ENCODE data around the gene GADL1. TPM values are rescaled to one million over a fixed set of nuclear protein-coding genes. Genes with fewer than 3 reads are reported as not detected.

GADL1 gene
- total RNA-seq, 2 donors from 2014 or later, result not detected

GRCh38 chr3:30729936-30730335, 164.5 kb downstream of the GADL1 start:
- peaks cover under 1 to 6% of the 10 kb centered on the region in 2 donors for H3K36me3 Mint-ChIP-seq

GRCh38 chr3:30729512-30729911, 164.9 kb downstream of the GADL1 start:
- no peak overlapping the region for H3K27ac Mint-ChIP-seq
- peaks cover 0 to 6% of the 10 kb centered on the region in 2 donors for H3K36me3 Mint-ChIP-seq
- H3K9me3 Mint-ChIP-seq, result peaks cover 6 to 11% of the 10 kb centered on the region in 2 donors
- DNase-seq (ENCODE audit: low spot score in 2 of 2) (no peak), ATAC-seq (peak in 1 of 2 donors; percentile 18)

More at GRCh38 chr3:30729936-30730335, 164.5 kb downstream of the GADL1 start:
- no peak overlapping the region for H3K27ac Mint-ChIP-seq
- no peak for ATAC-seq
- H3K9me3 Mint-ChIP-seq, result peaks cover 6 to 8% of the 10 kb centered on the region in 2 donors
- DNase-seq (ENCODE audit: low spot score in 2 of 2), result no peak

- Mint-ChIP-seq H3K36me3 (peaks cover 0 to 6% of the 10 kb centered on the region in 2 donors), H3K27ac (no peak overlapping the region), H3K9me3 (peaks cover 6 to 12% of the 10 kb centered on the region in 2 donors)
- ATAC-seq (no peak), DNase-seq (ENCODE audit: low spot score in 2 of 2) (no peak)
These were observed 166.3 kb downstream of the GADL1 start for GRCh38 chr3:30728143-30728542.

GRCh38 chr3:30724863-30725262, 169.6 kb downstream of the GADL1 start:
- H3K9me3 Mint-ChIP-seq, result peaks cover 6 to 18% of the 10 kb centered on the region in 2 donors
- DNase-seq (ENCODE audit: low spot score in 2 of 2), result no peak
- no peak for ATAC-seq
- peaks cover 0 to 6% of the 10 kb centered on the region in 2 donors for H3K36me3 Mint-ChIP-seq
- no peak overlapping the region for H3K27ac Mint-ChIP-seq

GRCh38 chr3:30723211-30723610, 171.2 kb downstream of the GADL1 start:
- Mint-ChIP-seq H3K27ac (no peak overlapping the region), H3K9me3 (peaks cover 6 to 18% of the 10 kb centered on the region in 2 donors), H3K36me3 (peaks cover 0 to 6% of the 10 kb centered on the region in 2 donors)
- DNase-seq (ENCODE audit: low spot score in 2 of 2) (no peak), ATAC-seq (no peak)

- Mint-ChIP-seq H3K27ac (no peak overlapping the region), H3K36me3 (peaks cover 0 to 6% of the 10 kb centered on the region in 2 donors), H3K9me3 (peaks cover 6 to 18% of the 10 kb centered on the region in 2 donors)
- DNase-seq (ENCODE audit: low spot score in 2 of 2), result no peak
- ATAC-seq, result no peak
These were observed 173.2 kb downstream of the GADL1 start for GRCh38 chr3:30721314-30721634.

GRCh38 chr3:30720586-30721313, 173.7 kb downstream of the GADL1 start:
- Mint-ChIP-seq H3K9me3 (peaks cover 6 to 18% of the 10 kb centered on the region in 2 donors), H3K36me3 (peaks cover 0 to 6% of the 10 kb centered on the region in 2 donors), H3K27ac (no peak overlapping the region)
- no peak for ATAC-seq
- no peak for DNase-seq (ENCODE audit: low spot score in 2 of 2)

- H3K27ac Mint-ChIP-seq, result no peak overlapping the region
- peaks cover 0 to 3% of the 10 kb centered on the region in 2 donors for H3K36me3 Mint-ChIP-seq
- no peak for DNase-seq (ENCODE audit: low spot score in 2 of 2)
- H3K9me3 Mint-ChIP-seq, result peaks cover 0 to 7% of the 10 kb centered on the region in 2 donors
- ATAC-seq, result no peak
These were observed 174.9 kb downstream of the GADL1 start for GRCh38 chr3:30719536-30719935.

- peaks cover 0 to 5% of the 10 kb centered on the region in 2 donors for H3K36me3 Mint-ChIP-seq
- no peak for ATAC-seq
- no peaks in the 10 kb centered on the region for H3K9me3 Mint-ChIP-seq
- H3K27ac Mint-ChIP-seq, result no peak overlapping the region
- DNase-seq (ENCODE audit: low spot score in 2 of 2), result no peak
These were observed 180.5 kb downstream of the GADL1 start for GRCh38 chr3:30713885-30714503.

GRCh38 chr3:30712991-30713390, 181.5 kb downstream of the GADL1 start:
- no peak overlapping the region for H3K27ac Mint-ChIP-seq
- H3K36me3 Mint-ChIP-seq, result peaks cover 0 to 5% of the 10 kb centered on the region in 2 donors
- DNase-seq (ENCODE audit: low spot score in 2 of 2) (no peak), ATAC-seq (no peak)
- H3K9me3 Mint-ChIP-seq, result peaks cover 0 to 4% of the 10 kb centered on the region in 2 donors

GRCh38 chr3:30711867-30712266, 182.6 kb downstream of the GADL1 start:
- peaks cover 4 to 8% of the 10 kb centered on the region in 2 donors for H3K9me3 Mint-ChIP-seq
- DNase-seq (ENCODE audit: low spot score in 2 of 2) (no peak), ATAC-seq (no peak)
- no peak overlapping the region for H3K27ac Mint-ChIP-seq
- peaks cover 5 to 10% of the 10 kb centered on the region in 2 donors for H3K36me3 Mint-ChIP-seq

GRCh38 chr3:30711151-30711550, 183.3 kb downstream of the GADL1 start:
- ATAC-seq (no peak), DNase-seq (ENCODE audit: low spot score in 2 of 2) (no peak)
- peaks cover 8% of the 10 kb centered on the region in 2 donors for H3K9me3 Mint-ChIP-seq
- no peak overlapping the region for H3K27ac Mint-ChIP-seq
- H3K36me3 Mint-ChIP-seq, result peaks cover 6 to 16% of the 10 kb centered on the region in 2 donors

- Mint-ChIP-seq H3K9me3 (peaks cover 8 to 11% of the 10 kb centered on the region in 2 donors), H3K36me3 (peaks cover 6 to 20% of the 10 kb centered on the region in 2 donors), H3K27ac (no peak overlapping the region)
- ATAC-seq (no peak), DNase-seq (ENCODE audit: low spot score in 2 of 2) (no peak)
These were observed 184.4 kb downstream of the GADL1 start for GRCh38 chr3:30710017-30710416.

GRCh38 chr3:30708472-30708871, 186.0 kb downstream of the GADL1 start:
- peak overlapping the region in 1 of 2 donors; percentile 58 for H3K27ac Mint-ChIP-seq
- ATAC-seq (no peak), DNase-seq (ENCODE audit: low spot score in 2 of 2) (no peak)
- peaks cover 8 to 11% of the 10 kb centered on the region in 2 donors for H3K9me3 Mint-ChIP-seq
- H3K36me3 Mint-ChIP-seq, result peaks cover 6 to 15% of the 10 kb centered on the region in 2 donors

GRCh38 chr3:30707825-30708224, 186.6 kb downstream of the GADL1 start:
- peaks cover 6 to 15% of the 10 kb centered on the region in 2 donors for H3K36me3 Mint-ChIP-seq
- no peak for ATAC-seq
- H3K27ac Mint-ChIP-seq, result no peak overlapping the region
- H3K9me3 Mint-ChIP-seq, result peaks cover 8 to 11% of the 10 kb centered on the region in 2 donors
- DNase-seq (ENCODE audit: low spot score in 2 of 2), result no peak

GRCh38 chr3:30704931-30705890, 189.2 kb downstream of the GADL1 start:
- H3K36me3 Mint-ChIP-seq, result peaks cover 12 to 15% of the 10 kb centered on the region in 2 donors
- peaks cover 8 to 11% of the 10 kb centered on the region in 2 donors for H3K9me3 Mint-ChIP-seq
- ATAC-seq (peak in 1 of 2 donors; percentile 13), DNase-seq (ENCODE audit: low spot score in 2 of 2) (no peak)
- H3K27ac Mint-ChIP-seq, result peak overlapping the region in 1 of 2 donors; percentile 45

Measured in activated naive CD4-positive, alpha-beta T cell treated with anti-CD3 and anti-CD28 coated beads, Interleukin-2, amount 50 U/mL, for 72 hours (primary cell).